ENCODE results near the gene MINDY4.

Gene MINDY4

DNA sequence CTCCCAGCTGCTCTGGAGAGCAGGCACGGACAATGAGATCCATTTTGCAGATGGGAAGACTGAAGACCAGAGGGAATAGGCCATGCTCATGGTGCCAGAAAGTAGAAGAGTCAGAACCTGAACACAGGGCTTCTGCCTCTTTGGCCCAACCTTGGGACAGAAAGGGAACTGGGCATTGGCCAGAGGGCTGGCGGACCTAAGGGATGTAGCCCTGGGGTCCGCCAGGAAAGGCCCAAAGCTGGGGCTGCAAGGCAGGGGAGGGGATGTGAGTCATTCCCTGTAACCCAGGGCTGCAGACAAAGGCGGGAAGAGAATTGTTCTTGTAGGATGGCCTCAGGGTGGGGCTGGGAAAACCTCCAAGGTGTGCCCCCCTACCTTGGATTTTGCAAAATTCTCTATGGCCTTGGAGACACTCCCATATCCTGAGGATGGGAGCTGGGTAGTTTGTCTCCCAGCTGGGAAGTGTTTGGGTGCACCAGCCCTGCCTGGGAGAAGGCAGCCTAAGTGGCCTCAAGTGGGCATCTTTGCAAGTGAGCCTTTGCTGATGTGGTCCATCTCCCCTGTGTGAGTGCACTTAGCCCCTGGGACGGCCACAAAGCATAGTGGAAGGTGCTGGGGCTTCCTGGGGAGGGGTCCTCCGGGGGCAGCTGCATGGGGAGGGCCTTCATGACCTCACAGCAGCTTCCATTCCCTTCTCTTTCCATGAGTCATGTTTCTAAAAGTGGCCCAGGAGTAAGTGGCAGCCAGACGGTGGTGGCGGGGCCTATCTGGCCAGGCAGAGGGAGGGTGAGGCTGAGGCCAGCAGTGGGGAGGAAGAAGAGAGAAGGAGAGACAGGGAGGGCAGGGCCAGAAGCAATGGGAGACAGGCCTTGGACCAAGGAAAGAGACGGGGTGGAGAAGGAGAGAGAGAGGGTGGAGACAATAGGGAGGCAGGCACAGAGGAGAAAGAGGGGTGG is 149.6 kb downstream of the MINDY4 start:
- DNase-seq = no peak

DNA sequence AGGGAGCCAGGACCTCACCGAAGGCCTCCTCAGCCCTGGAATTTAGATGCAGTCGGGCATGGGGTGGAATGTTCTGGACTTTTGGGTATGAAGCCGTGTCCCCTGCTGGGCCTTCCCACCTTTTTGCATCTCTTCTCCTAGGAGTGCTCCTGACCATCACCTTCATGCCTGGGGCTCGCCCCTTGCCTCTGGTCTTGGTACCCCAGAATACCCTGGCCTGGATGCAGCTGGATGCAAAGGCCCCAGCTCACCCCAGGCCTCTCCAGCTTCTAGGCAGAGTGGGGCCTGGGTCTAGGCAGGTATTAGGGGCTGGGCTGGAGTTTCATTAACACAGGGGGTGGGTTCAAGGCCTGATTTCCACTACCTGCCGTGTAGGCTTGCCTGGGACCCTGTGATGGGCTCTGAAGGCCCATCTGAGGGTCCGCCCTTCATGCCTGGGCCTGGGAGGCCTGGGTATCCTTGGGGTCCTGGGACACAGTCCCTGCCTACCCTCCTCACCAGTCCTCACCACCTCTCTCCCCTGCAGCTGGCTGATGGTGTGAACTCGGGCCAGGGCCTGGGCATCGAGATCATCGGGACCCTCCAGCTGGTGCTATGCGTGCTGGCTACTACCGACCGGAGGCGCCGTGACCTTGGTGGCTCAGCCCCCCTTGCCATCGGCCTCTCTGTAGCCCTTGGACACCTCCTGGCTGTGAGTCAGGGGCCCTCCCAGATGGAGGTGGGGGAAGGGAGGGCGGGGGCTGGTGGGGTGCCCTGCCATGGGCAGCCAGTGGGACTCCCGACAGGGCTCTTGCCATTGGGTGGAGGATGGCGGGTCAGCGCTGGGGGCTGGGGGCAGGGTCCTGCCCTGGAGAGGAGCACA is 150.6 kb downstream of the MINDY4 start:
- no peak for DNase-seq

DNA sequence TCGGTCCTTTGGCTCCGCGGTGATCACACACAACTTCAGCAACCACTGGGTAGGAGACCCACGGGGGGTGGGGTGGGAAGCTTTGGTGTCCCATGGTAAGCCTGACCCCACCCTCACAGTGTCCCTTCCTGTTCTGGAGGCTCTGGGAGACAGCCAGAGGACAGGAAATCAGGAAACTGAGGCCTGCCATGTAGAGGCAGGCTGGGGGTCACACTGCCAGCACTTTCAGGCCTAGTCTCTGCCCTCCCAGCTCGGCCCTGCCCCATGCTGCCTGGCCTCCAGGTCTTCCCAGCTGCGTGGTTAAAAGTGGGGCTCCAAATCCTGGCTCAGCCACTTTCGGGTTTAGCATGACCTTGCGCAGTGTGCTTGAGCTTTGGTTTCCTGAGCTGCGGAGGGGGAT is 151.4 kb downstream of the MINDY4 start:
- no peak for DNase-seq

DNA sequence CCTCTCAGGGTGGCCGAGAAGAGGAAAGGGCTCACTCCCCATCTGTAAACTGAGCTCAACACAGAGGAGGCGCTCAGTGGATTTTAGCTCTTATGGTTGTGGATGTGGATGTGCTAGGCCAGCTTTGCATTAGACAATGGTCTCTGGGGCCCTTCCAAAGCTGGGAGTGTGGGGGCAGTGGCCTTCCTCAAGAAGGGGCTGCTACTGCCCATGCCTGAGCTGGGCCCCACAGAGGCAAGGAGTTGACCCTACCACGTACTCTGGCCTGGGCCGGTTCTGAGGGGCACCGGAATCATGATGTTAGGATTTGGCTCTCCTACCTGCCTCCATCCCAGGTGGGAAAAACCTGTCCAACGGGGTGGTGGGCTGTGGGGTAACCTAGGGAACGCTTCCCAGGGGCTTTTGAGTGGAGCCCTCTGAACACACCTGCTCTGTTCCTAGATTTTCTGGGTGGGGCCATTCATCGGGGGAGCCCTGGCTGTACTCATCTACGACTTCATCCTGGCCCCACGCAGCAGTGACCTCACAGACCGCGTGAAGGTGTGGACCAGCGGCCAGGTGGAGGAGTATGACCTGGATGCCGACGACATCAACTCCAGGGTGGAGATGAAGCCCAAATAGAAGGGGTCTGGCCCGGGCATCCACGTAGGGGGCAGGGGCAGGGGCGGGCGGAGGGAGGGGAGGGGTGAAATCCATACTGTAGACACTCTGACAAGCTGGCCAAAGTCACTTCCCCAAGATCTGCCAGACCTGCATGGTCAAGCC is 152.0 kb downstream of the MINDY4 start:
- DNase-seq = no peak

DNA sequence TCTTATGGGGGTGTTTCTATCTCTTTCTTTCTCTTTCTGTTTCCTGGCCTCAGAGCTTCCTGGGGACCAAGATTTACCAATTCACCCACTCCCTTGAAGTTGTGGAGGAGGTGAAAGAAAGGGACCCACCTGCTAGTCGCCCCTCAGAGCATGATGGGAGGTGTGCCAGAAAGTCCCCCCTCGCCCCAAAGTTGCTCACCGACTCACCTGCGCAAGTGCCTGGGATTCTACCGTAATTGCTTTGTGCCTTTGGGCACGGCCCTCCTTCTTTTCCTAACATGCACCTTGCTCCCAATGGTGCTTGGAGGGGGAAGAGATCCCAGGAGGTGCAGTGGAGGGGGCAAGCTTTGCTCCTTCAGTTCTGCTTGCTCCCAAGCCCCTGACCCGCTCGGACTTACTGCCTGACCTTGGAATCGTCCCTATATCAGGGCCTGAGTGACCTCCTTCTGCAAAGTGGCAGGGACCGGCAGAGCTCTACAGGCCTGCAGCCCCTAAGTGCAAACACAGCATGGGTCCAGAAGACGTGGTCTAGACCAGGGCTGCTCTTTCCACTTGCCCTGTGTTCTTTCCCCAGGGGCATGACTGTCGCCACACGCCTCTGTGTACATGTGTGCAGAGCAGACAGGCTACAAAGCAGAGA is 152.7 kb downstream of the MINDY4 start:
- no peak for DNase-seq

DNA sequence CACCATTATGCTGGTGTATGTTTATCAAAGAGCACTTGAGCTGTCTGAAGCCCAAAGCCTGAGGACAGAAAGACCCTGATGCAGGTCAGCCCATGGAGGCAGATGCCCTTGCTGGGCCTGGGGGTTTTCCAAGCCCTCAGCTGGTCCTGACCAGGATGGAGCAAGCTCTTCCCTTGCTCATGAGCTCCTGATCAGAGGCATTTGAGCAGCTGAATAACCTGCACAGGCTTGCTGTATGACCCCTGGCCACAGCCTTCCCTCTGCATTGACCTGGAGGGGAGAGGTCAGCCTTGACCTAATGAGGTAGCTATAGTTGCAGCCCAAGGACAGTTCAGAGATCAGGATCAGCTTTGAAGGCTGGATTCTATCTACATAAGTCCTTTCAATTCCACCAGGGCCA is 153.4 kb downstream of the MINDY4 start:
- DNase-seq = no peak

DNA sequence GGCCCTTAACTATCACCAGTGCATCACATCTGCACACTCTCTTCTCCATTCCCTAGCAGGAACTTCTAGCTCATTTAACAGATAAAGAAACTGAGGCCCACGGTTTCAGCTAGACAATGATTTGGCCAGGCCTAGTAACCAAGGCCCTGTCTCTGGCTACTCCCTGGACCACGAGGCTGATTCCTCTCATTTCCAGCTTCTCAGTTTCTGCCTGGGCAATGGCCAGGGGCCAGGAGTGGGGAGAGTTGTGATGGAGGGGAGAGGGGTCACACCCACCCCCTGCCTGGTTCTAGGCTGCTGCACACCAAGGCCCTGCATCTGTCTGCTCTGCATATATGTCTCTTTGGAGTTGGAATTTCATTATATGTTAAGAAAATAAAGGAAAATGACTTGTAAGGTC is 153.9 kb downstream of the MINDY4 start:
- no peak for DNase-seq

DNA sequence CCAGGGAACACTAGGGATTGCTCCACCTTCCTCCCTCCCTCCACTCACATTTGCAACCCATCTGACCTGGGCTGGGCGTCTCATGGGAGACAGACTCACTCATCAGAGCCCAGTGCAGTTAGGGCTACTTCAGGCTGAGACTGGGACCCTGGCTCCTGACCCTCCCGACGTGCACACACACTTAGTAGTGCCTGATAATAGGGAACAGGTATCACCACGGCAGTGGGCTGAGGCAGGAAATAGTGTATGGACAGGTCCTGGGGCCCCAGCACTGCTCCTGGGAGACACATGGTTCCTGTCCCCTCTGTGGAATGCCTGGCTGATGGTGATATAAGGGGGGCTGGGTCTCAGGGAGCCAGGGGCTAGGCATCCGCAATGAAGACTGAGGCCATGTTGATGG is 154.7 kb downstream of the MINDY4 start:
- no peak for DNase-seq

DNA sequence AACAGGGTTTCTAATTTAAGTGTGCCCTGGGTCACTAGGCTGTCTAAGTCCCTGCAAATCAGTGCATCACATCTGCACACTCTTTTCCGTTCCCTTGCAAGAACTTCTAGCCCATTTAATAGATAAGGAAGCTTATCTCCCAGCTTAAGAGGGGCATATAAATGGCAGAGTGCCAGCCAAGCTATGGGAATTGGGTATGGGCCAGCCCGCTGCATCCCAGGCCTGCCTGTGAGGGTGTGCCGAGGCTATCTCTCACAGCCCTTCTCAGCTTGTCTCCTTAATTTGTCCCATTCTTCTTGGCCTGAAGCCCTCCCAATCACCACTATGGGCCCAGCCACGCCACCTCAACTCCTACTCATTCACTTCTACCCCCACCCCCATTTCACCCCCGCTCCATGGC is 155.1 kb downstream of the MINDY4 start:
- no peak for DNase-seq

DNA sequence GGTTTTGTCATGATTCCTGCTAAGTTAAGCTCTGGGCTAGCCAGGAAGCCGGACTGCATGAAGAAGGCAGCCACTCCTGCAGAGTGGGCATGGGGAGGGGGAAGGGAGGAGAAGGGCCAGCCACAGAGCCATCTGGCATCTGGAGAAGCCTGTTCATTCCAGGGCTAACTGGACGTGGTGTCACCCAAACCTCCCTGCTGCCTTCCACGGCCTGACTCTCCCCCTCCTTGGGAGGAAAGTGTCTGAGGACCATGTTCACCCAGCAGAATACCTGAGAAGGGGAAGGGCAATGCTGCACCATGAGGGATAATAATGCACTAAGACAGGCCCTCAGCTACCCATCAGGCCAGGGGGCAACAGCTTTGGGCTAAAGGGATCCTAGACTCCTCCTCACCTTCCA is 155.8 kb downstream of the MINDY4 start:
- no peak for DNase-seq

DNA sequence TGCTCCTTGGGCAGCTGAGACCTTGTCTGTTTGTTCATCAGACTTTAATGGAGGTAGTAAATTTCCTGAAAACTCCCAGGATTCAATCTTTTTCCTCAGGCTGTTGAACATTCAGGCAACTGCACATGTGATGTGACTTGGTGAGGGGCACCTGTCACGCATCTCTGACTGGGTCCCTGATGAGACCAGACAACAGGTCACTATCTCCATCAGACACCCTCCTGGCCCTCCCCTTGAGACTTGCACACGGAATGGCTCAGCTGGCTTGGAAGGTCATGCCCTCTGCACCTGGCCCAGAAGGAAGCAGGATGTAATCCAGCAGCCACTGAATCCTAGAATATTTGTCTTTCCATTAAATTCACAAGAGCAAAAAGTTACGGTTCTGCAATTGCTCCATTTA is 156.3 kb downstream of the MINDY4 start:
- DNase-seq = no peak

DNA sequence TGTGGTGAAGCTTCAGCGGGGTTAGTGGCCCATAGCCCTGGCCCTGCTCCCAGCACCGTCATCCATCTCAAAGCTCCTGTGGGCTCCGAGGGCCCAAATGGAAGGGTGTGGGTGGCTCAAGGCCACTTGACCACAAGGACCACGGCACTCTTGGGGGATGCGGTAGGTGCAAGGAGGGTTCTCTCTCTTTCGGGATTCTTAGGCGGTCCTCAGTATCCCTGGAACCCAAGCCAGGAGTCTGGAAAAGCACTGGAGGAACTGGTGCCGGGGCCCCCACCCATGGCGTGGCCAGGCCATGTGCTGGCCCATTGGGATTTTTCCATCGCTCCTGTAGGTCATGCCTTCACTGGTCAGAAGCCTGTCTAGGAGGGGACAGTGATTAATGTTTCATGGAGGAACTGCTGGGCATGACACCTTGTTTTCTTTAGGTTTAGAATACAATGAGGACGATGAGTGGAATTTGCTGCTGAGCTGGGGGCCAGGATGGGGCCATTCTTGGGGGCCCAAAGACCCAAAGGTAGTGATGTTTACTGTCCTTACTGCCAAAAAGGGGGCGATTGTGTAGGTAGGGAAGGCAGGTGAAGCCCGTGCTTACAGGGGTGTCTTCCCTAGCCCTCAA is 157.1 kb downstream of the MINDY4 start:
- no peak for DNase-seq

DNA sequence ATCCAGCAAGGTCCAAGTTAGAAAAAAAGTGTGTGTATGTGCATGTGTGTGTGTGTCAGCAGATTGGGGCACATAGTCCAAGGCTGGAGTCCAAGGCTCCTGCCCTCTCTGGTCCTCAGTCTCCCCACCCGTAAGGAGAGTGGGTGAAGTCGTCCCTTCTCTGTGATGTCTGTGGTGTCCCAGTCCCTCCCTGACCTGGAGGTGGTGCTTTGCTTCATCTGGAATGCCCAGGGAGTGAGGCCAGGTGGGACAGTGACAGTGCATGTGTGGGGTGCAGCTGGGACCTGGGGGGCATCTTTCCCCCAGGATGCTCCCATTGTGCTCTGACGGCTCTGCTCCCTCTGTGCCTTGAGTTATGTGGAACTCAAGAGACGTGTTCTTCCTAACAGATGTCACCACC is 158.5 kb downstream of the MINDY4 start:
- no peak for DNase-seq

DNA sequence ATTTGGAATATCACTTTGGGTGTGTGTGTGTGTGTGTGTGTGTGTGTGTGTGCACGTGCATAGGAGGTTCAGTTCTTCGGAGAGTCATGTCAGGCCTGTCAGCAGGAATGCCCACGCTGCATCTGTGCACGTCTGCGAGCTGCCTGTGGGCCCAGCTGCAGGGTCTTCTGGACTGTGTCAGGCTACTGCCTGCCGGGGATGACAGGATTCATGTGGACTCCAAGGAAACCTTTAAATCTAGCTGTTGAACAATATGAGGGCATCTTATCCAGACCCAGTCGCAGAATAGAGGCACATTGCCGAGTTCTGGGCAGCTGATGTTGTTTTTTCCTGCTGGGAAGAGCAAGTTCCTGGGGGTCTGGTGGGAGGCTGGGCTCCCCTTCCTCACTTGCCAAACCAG is 159.4 kb downstream of the MINDY4 start:
- DNase-seq = no peak

DNA sequence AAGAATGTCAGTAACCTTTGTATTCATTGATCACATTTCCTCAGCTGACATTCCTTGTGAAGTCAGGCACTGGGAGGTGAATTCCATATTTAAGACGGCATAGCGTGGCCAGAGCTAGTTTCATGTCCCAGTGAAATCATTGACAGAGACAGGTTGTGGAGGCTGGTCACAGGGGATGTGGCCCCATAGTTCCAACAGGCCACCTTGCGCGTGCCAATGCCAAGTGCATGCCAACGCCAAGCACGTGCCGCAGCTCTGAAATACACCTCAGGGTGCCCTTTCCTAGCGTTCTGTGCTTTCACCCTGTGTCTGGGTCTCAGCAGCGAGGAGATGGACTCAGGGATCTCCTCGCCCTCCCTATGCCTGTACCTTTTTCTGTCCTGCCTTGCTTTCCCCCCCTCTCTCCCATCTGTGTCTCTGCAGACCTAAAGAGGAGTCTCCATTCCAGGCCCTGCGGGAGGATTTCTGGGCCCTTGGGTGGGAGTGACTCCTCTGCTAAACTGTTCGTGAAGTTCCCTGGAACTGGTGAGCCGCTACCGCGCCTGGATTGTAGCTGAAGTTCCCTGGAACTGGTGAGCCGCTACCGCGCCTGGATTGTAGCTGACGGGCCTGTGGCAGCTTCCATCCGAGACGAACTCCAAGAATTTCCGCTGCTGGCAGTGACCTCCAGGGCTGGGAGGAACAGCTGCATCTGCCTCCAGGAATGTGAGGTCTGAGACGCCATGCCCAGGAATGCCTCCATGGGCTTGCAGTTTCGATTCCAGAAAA is 160.1 kb downstream of the MINDY4 start:
- no peak for DNase-seq

DNA sequence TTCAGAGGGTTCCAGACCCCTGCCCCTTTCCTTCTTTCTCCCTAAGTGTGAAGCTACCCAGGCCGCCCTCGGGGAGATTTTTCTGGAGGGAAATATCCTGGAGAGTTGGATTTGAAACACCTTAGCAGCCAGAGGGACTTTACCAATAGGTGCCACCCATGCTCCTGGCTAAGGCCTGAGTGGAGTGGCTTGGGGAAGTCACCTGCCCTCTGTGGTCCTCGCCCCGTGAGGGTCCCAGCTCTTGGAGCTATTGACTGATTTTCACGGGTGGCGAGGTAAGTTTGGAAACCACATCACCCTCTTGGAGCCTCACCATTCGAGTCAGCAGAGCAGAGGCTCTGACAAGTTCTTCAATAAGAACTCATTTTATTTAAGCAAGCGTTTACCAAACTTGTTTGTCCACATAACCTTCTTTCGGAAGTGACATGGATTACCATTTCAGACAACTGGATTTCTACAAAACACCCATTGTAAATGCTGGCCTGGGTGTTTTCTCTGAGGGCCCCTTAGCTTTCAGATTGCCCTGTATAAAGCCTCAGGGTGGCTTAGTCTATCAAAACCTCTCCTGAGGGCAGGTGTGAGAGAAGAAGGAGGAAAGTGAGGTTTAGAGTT is 160.8 kb downstream of the MINDY4 start:
- no peak for DNase-seq

DNA sequence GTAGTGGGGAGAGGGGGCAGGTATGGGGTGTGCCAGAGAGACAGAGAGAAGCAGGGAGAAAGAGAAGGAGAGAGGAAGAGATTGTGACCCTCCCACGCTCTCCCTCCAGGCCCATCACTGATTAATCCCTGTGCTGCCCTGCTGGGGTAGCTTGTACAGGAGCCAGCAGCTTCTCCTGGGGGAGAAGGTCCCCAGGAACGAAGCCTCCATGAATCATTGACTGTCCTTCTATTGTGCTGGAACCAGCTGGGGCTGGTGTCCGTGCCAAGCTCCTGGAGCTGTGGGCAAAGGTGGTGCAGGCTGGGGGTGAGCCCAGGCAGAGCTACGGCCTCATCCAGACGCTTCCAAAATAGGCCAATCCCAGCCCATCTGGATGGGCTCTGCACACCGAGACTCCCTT is 161.3 kb downstream of the MINDY4 start:
- no peak for DNase-seq

DNA sequence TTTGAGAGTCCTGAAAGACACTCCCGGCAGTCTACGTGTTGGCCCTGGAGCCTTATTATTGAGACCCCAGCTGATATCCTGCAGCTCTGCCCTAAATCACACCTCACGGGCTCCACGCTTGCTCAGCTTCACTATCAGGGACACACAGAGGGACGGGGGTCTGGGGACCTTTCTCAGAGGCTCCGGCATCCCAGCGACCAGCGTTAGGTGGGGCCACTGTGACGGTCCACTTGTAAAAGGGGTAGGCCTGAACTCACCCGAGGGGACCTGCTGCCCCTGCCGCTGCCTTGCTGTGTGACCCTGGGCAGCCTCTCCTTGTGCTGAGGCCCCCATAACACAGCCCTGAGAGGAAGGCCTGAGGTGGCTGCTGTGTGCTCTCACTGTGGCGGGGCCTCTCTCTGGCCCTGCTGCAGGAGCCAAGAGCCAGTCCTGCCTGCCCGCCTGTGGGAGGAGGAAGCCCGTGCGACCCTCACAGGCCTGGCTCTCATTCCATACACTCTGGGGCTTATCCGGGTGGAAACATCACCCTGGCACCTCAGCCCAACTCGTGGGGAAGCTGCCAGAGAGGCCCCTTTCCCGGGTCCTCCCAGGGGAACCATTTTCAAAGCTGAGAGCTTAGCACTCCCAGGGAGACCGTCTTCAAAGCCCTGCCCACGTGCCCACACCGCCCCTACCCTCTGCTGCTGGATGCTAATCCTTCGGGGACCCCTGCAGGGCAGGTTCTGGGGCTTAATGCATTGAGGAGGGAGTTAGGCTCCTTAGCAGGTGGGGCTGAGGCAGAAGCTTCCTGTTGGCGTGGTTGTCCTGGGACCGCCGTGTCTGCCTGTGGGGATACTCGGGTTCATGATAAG is 162.1 kb downstream of the MINDY4 start:
- DNase-seq = peak; percentile 45

DNA sequence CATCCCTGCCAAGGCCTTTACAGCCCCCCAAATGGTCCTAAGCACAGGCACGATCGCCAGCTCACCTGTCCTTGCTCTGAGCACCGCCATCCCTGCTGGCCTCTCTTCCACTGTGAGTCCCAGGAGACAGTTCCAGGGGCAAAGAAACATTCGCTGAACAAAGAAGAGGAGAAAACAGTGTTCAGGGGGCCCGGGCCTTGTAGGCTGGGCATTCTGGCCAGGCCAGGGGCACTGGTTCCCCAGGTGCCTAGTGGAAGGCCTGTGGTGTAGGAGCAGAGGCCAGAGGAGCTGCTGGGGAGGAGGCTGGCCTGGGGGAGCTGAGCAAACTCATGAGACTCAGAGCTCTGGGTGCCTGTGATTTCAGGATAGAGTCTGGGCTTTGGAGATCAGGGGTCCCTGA is 163.0 kb downstream of the MINDY4 start:
- DNase-seq = no peak

Measured in NCI-H2171 (cell line).